Activated CD4-positive, alpha-beta T cell treated with anti-CD3 and anti-CD28 coated beads for 4 hours (primary cell): ENCODE data around the gene CLRN1.
A peak's percentile ranks its signal among the peaks of the same experiment; 100 is the strongest.

Experiments used
- DNase-seq, 2 donors: peaks; one replicate each; pipeline ENCODE4 v3.0.0-alpha.2; 2020

Gene CLRN1

GRCh38 chr3:150975086-150975991 is 2.8 kb upstream of the CLRN1 start:
- DNase-seq: no peak

GRCh38 chr3:150970665-150971324 is 1.7 kb downstream of the CLRN1 start:
- DNase-seq: no peak

- no peak for DNase-seq
These were observed 4.0 kb downstream of the CLRN1 start for GRCh38 chr3:150968341-150969035.

- DNase-seq: no peak
These were observed 7.1 kb downstream of the CLRN1 start for GRCh38 chr3:150965436-150965835.

- DNase-seq: no peak
These were observed 10.6 kb downstream of the CLRN1 start for GRCh38 chr3:150961949-150962348.

GRCh38 chr3:150960708-150961684 is 11.5 kb downstream of the CLRN1 start:
- DNase-seq: no peak

GRCh38 chr3:150958683-150959082 is 13.8 kb downstream of the CLRN1 start:
- DNase-seq: no peak

- DNase-seq: no peak
These were observed 16.2 kb downstream of the CLRN1 start for GRCh38 chr3:150956376-150956775.

- DNase-seq: no peak
These were observed 20.6 kb downstream of the CLRN1 start for GRCh38 chr3:150951923-150952322.

- no peak for DNase-seq
These were observed 27.1 kb downstream of the CLRN1 start for GRCh38 chr3:150945226-150946032.

- no peak for DNase-seq
These were observed 30.3 kb downstream of the CLRN1 start for GRCh38 chr3:150942221-150942620.

GRCh38 chr3:150936693-150937092 is 35.8 kb downstream of the CLRN1 start:
- DNase-seq: no peak

GRCh38 chr3:150933473-150933995 is 39.0 kb downstream of the CLRN1 start:
- no peak for DNase-seq

- no peak for DNase-seq
These were observed 40.8 kb downstream of the CLRN1 start for GRCh38 chr3:150931745-150932144.

GRCh38 chr3:150930839-150931238 is 41.7 kb downstream of the CLRN1 start:
- no peak for DNase-seq

GRCh38 chr3:150928234-150928633 is 44.3 kb downstream of the CLRN1 start:
- DNase-seq: no peak

GRCh38 chr3:150926328-150926727 is 46.2 kb downstream of the CLRN1 start:
- no peak for DNase-seq

- peak; percentile 26 to 41 for DNase-seq
These were observed 46.8 kb downstream of the CLRN1 start for GRCh38 chr3:150925751-150926201.

GRCh38 chr3:150922611-150923010 is 49.9 kb downstream of the CLRN1 start:
- no peak for DNase-seq

- no peak for DNase-seq
These were observed 51.3 kb downstream of the CLRN1 start for GRCh38 chr3:150921209-150921608.

GRCh38 chr3:150920236-150920635 is 52.3 kb downstream of the CLRN1 start:
- DNase-seq: no peak
